Measurements from ENCODE around the gene PCED1A. TPM values are rescaled to one million over a fixed set of nuclear protein-coding genes. Genes with fewer than 3 reads are reported as not detected.

Gene PCED1A
- total and polyA plus RNA-seq, 2 donors (not counting 1 experiment from before 2014, with no cell fraction given): 96.8 to 176 TPM

DNA sequence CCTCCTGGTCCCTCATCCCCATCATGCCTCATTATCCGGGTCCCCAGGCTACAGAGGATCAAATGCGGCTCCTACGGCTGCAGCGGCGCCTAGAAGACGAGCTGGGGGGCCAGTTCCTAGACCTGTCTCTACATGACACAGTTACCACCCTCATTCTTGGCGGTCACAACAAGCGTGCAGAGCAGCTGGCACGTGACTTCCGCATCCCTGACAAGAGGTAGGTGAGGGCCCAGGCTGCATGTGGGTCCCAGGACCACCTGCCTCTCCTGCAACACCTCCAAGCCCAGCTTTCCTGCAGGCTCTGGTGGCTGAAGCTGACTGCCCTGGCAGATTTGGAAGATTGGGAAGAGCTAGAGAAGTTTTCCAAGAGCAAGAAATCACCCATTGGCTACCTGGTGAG lies 24.6 kb upstream of the PCED1A start:
- Histone ChIP-seq H3K9ac (ENCODE audit: low read length) (no peak overlapping the region), H3K4me1 (ENCODE audit: control insufficient read depth in 2 of 2, insufficient read depth in 2 of 2, low read length in 2 of 2) (no peaks in the 10 kb centered on the region), H3K27ac (ENCODE audit: low read length in 2 of 2) (no peak overlapping the region), H3K9me3 (ENCODE audit: control extremely low read depth in 1 of 3, control insufficient read depth in 2 of 3, insufficient read depth in 1 of 3, low read length in 2 of 3) (no peaks in the 10 kb centered on the region), H4K20me1 (ENCODE audit: control insufficient read depth, insufficient read depth, low read length, poor library complexity, severe bottlenecking) (peaks cover 3% of the 10 kb centered on the region), H3K27me3 (replicated peaks in 1 of 4; ENCODE audit: control extremely low read depth in 1 of 4, control insufficient read depth in 3 of 4, insufficient read depth in 4 of 4, low read length in 3 of 4) (no peaks in the 10 kb centered on the region), H3K79me2 (ENCODE audit: control insufficient read depth, insufficient read depth, low read length) (peaks cover 7% of the 10 kb centered on the region), H3K4me3 (ENCODE audit: control extremely low read depth in 1 of 5, extremely low read depth in 1 of 5, insufficient read depth in 1 of 5, low read depth in 2 of 5, low read length in 4 of 5) (no peak overlapping the region), H3K36me3 (replicated peaks in 1 of 2; ENCODE audit: control extremely low read depth in 1 of 2, control insufficient read depth in 1 of 2, extremely low read depth in 1 of 2, insufficient read depth in 2 of 2, low read length in 1 of 2) (peaks cover 0 to 38% of the 10 kb centered on the region in 2 experiments), H3K4me2 (replicated peaks; ENCODE audit: low read depth, low read length, poor library complexity, severe bottlenecking) (no peak overlapping the region), H2AFZ (ENCODE audit: insufficient read depth, low read depth, low read length, poor library complexity, severe bottlenecking) (no peak overlapping the region)
- intact Hi-C loops (cut with micrococcal nuclease): no loop called here
- Mint-ChIP-seq H3K4me1 (peaks cover 2% of the 10 kb centered on the region), H3K27ac (no peak overlapping the region), H3K9me3 (ENCODE audit: insufficient read depth) (no peaks in the 10 kb centered on the region), H3K4me3 (no peak overlapping the region), H3K27me3 (no peaks in the 10 kb centered on the region)
- ATAC-seq (ENCODE audit: low read depth) (no peak), DNase-seq (no peak)
- TF ChIP-seq, protein P1, sequence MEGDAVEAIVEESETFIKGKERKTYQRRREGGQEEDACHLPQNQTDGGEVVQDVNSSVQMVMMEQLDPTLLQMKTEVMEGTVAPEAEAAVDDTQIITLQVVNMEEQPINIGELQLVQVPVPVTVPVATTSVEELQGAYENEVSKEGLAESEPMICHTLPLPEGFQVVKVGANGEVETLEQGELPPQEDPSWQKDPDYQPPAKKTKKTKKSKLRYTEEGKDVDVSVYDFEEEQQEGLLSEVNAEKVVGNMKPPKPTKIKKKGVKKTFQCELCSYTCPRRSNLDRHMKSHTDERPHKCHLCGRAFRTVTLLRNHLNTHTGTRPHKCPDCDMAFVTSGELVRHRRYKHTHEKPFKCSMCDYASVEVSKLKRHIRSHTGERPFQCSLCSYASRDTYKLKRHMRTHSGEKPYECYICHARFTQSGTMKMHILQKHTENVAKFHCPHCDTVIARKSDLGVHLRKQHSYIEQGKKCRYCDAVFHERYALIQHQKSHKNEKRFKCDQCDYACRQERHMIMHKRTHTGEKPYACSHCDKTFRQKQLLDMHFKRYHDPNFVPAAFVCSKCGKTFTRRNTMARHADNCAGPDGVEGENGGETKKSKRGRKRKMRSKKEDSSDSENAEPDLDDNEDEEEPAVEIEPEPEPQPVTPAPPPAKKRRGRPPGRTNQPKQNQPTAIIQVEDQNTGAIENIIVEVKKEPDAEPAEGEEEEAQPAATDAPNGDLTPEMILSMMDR (IDR thresholded peaks at IDR 0.05): no peak
- TF ChIP-seq EZH2 (IDR thresholded peaks at IDR 0.05; ENCODE audit: borderline replicate concordance, insufficient read depth, low read depth, low read length, poor library complexity, severe bottlenecking): no peak
- POLR2A ChIA-PET: no interaction called here
- CTCF ChIA-PET: interaction anchor here (0.6 to 1.5 kb wide), 2 partner anchors 13 to 19 kb away, joined by 4 read pairs; no protein-coding TSS in a partner anchor
- WGBS (ENCODE audit: insufficient coverage): 97% methylated on average over 10 of the region's 10 CpGs

DNA sequence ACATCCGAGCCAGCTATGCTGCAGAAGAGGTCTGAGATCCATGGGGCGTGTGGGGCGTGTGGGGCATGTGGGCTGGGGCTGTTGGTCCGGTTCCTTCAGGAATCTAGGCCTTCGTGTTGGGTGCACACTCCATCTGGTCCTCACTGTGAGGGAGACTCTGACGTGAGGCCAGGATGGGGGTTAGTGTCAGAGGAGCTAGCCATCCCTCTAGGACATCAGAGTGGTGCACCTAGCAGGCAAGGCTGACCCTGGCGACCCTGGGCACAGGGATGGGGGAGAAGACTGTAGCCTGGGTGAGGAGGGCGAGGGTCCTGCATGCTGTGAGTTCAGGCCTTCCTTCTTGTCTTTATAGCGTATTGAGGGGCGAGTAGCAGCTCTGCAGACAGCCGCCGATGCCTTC lies 24.2 kb upstream of the PCED1A start:
- H3K27ac Mint-ChIP-seq: no peak overlapping the region
- TF ChIP-seq, protein P1 (IDR thresholded peaks at IDR 0.05): no peak
- no peak for TF ChIP-seq EZH2 (IDR thresholded peaks at IDR 0.05; ENCODE audit: borderline replicate concordance, insufficient read depth, low read depth, low read length, poor library complexity, severe bottlenecking)
- H3K4me2 ChIP-seq (replicated peaks; ENCODE audit: low read depth, low read length, poor library complexity, severe bottlenecking): no peak overlapping the region
- H3K27ac ChIP-seq (ENCODE audit: low read length in 2 of 2): no peak overlapping the region
- POLR2A ChIA-PET: no interaction called here
- no peak overlapping the region for H3K4me3 Mint-ChIP-seq
- intact Hi-C loops (cut with micrococcal nuclease): no loop called here
- no peaks in the 10 kb centered on the region for H3K4me1 ChIP-seq (ENCODE audit: control insufficient read depth in 2 of 2, insufficient read depth in 2 of 2, low read length in 2 of 2)
- peaks cover 11% of the 10 kb centered on the region for H3K79me2 ChIP-seq (ENCODE audit: control insufficient read depth, insufficient read depth, low read length)
- H3K27me3 ChIP-seq (replicated peaks in 1 of 4; ENCODE audit: control extremely low read depth in 1 of 4, control insufficient read depth in 3 of 4, insufficient read depth in 4 of 4, low read length in 3 of 4): no peaks in the 10 kb centered on the region
- H3K36me3 ChIP-seq (replicated peaks in 1 of 2; ENCODE audit: control extremely low read depth in 1 of 2, control insufficient read depth in 1 of 2, extremely low read depth in 1 of 2, insufficient read depth in 2 of 2, low read length in 1 of 2): peaks cover 0 to 38% of the 10 kb centered on the region in 2 experiments
- H3K4me3 ChIP-seq (ENCODE audit: control extremely low read depth in 1 of 5, extremely low read depth in 1 of 5, insufficient read depth in 1 of 5, low read depth in 2 of 5, low read length in 4 of 5): no peak overlapping the region
- 100% methylated on average over 12 of the region's 12 CpGs for WGBS (ENCODE audit: insufficient coverage)
- ATAC-seq (ENCODE audit: low read depth): no peak
- no peaks in the 10 kb centered on the region for H3K9me3 ChIP-seq (ENCODE audit: control extremely low read depth in 1 of 3, control insufficient read depth in 2 of 3, insufficient read depth in 1 of 3, low read length in 2 of 3)
- DNase-seq: no peak
- no peaks in the 10 kb centered on the region for H3K9me3 Mint-ChIP-seq (ENCODE audit: insufficient read depth)
- no peak overlapping the region for H2AFZ ChIP-seq (ENCODE audit: insufficient read depth, low read depth, low read length, poor library complexity, severe bottlenecking)
- H3K4me1 Mint-ChIP-seq: peaks cover 2% of the 10 kb centered on the region
- CTCF ChIA-PET: interaction anchor here (1.5 kb wide), 1 partner anchor 13 kb away, joined by 4 read pairs; no protein-coding TSS in a partner anchor
- peaks cover 8% of the 10 kb centered on the region for H4K20me1 ChIP-seq (ENCODE audit: control insufficient read depth, insufficient read depth, low read length, poor library complexity, severe bottlenecking)
- no peaks in the 10 kb centered on the region for H3K27me3 Mint-ChIP-seq
- H3K9ac ChIP-seq (ENCODE audit: low read length): no peak overlapping the region

Measured in B cell (primary cell).